GM21447 (cell line): Measurements from ENCODE around the gene CAVIN2.

Experiments used
- ATAC-seq: cut with Tn5 transposase; IDR thresholded peaks from one replicate; pipeline ENCODE4 v1.9.1; 2021; ENCODE audit not compliant: unreplicated experiment

CAVIN2 gene

DNA sequence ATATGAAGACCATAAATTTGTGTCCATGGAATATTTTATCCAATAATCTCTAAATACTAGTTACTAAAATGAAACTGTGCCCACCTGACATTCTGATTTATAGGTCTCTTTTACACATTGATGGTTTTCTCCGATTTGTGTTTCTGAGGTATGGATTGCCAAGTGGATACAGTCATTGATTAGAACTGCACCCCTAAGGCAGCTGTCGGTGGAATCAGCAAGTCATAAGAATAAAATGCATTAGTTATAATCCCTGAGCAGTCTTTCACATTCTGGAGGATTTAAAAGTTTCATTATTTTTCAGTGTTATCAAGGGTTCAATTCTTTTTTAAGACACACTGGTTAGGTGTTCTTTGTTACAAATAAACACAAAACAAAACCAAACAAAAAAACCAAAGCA, 6.0 kb downstream of the CAVIN2 start:
- ATAC-seq: no peak

GRCh38 chr2:191839918-191840804, 6.7 kb downstream of the CAVIN2 start:
- ATAC-seq: no peak

GRCh38 chr2:191838526-191838925, 8.4 kb downstream of the CAVIN2 start:
- ATAC-seq: no peak

DNA sequence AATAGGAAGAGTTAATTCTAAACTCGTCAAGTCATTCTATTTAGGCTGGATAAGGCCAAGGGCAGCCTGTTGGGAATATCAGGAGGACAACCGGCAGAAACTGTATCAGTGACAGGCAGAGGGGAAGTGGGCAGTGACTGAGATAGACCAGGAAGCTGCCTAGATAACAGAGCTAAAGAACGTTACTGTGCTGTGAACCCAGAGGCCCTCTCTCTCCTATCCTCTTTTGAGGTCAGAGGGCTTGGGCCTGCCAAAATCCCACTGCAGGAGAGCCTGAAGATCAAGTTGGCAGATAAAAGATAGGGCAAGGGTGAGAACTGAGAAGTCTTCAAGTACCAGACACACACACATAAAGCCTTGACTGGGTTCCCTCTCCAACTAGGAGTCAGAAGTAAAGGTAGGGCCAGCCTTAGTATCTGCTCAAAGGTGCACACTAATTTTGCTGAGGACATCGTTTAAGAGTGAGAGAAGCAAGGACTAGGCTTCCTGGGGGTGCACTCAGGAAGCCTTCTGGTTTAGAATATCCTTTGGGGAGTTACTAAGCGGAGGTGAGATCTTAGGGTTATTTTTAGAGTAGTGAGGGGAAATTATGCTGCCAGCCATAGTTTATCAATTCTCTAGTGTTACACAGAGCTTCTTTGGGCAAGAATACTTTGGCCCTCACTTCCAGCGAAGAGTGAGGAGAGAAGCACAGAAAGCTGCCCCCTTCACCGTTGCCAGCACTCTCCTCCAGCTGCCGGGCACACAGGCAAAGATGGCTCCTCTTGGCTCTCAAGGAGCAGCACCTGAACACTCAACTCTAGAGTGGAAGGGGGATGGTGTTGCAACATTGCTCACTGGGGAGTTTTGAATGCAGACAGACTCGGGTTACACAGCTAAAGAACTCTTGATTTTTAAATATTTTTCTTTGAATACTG, 9.8 kb downstream of the CAVIN2 start:
- ATAC-seq: no peak

DNA sequence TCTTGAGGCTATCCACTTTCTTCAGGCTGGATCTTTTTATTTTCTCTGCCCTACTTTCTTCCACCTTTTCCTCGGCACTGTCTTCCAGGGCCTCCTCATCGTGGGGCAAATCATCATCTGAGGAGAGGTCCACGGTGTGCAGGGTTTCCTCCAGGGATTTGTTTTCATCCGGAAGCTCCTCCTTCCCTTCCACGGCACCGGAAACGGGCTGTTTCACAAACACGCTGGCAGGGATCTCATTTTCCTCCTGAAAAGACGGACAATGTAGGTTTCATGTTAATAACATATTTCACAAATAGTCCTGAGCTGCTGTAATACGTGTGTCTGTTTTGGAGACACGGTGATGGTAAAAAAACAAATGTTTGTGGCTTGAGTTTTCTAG, 10.4 kb downstream of the CAVIN2 start:
- ATAC-seq: no peak

- no peak for ATAC-seq
Measured at GRCh38 chr2:191835539-191836350, 11.1 kb downstream of the CAVIN2 start.

- ATAC-seq: no peak
Measured at GRCh38 chr2:191835100-191835499, 11.8 kb downstream of the CAVIN2 start.

- ATAC-seq: no peak
Measured at GRCh38 chr2:191833356-191833755, 13.5 kb downstream of the CAVIN2 start.

DNA sequence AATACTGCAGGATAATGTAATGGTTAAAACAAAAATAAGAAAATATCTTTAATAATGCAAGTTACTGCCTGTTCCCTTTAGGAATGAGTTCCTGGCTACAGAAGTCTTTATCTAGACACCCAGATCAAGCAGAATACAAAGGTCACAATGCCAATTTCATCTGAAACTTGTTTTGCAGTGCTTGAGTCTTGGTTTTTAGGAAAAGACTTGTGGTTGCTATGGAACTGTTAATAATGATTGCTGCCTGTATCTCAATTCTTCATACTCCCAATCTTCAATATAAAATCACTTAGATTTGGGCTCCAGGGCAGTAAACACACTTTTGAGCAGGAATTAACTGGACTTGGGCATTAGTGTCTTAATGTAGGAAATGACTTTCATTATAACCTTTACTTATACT, 14.2 kb downstream of the CAVIN2 start:
- ATAC-seq: no peak

DNA sequence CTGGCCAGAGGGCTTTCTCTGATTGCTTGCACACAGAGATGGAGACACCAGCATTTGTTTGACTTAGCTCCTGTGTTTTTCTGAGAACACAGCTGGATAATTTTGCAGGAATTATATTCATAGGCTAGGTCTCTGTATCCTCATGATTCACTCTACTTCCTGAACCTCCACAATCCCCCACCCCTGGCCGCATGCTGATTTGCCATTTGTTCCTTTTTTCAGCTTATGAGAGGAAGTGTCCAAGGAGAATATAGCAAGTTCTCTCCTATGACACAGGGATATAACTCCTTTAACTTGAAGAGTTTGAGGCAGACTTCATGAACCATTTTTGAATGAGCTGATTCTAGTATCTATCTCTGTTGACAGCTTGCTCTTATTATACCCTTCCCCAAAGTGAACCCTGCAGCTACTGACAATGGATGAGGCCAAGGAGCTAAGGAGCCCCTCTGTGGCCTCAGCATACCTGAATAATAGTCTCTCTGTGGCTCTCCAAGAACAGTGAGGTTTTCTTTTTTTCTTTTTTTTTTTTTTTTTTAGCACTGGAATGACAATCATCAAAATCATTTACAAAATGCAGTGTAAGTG, 15.4 kb downstream of the CAVIN2 start:
- ATAC-seq: no peak

DNA sequence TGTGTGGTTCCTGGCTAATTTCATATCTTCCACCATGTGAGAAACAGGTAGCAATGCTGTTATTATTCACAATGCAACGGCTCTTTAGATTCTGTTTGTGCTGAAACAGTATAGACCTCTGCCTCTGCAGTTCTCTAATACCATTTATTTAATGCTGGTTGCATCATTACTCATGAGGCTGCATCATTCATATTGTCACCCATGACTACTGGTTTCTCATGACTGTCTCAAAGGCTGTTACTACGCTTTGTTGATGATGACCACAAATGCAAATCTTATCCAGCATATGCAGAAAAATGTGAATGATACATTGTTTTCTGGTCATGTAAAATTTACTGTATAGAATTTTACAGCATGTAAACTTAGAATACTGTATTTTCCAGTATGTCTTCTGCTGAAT, 22.5 kb downstream of the CAVIN2 start:
- no peak for ATAC-seq

DNA sequence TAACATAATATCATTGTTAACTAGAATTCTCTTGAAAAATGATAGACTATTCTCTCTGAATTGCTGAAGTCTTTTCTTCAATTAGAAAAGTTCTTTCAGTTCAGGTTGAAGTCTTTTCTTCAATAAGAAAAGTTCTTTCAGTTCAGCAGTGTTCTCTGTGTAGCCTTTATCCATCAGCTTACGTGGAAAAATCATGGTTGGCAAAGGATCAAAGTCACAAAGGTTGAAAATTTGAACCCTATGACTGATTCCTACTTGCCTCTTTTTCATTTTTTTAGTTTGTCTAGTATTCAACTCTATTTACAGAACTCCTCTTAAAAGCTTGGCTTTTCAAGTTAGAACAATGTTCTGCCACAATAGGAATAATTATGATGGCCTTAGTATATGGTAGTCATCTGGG, 25.8 kb downstream of the CAVIN2 start:
- no peak for ATAC-seq

GRCh38 chr2:191818725-191819350, 28.1 kb downstream of the CAVIN2 start:
- ATAC-seq: no peak

- no peak for ATAC-seq
Measured at GRCh38 chr2:191818133-191818532, 28.8 kb downstream of the CAVIN2 start.

- ATAC-seq: no peak
Measured at GRCh38 chr2:191815010-191815409, 31.9 kb downstream of the CAVIN2 start.

GRCh38 chr2:191813943-191814342, 32.9 kb downstream of the CAVIN2 start:
- ATAC-seq: no peak

DNA sequence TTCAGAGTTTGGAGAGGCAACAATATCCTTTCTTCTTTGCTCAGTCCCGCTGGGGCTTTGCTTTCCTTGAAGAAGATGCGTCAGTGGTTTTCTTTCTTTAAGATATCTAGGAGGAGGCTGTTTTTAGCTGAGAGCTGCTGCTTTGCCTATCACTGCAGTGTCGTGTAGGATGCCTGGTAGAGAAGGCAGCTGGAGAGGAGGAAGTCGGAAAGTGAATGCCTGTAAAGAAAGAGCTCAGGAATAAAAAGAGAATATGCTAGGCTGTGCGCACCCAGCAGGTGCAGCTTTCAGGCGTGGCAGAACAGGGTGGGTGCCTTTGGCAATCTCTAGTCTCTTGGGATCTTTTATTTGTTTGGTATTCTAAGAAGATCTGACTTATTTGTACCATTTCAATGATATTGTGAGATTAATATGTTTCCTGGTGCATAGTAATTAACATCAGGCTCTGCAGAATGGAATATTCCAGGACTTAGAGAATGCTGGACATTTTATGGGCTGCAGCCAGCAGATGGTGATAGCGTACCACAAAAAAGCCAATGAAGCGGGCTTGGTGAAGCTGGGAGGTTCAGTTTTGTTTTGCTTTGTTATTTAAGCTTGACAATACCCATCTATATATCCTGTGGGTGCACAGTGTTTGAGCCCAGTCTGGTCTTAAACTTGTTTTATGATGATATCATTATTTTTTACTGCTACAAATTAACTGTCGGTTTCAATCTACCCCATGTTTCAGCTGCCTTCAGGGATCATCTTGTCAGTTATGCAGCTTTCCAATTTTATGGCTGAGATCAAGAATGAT, 34.9 kb downstream of the CAVIN2 start:
- ATAC-seq: peak; percentile 85

DNA sequence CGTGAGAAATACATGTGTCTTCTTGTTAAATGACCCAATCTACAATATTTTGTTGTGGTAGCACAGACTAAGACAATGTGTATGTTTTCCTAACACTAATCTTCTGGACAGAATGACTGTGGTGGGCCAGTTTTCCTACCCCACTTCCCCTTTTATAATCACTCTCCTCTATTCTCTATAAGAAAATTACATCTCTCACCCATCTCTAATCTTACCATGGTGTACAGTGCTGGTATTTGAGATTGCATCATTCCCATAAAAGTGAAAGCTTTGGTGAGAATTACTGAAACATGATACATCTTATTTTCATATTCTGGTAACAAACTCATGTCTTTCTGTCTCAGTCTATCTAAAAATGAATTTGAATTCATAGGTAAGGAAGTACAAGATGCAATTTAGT, 40.5 kb downstream of the CAVIN2 start:
- ATAC-seq: no peak

- ATAC-seq: no peak
Measured at GRCh38 chr2:191804766-191805165, 42.1 kb downstream of the CAVIN2 start.

DNA sequence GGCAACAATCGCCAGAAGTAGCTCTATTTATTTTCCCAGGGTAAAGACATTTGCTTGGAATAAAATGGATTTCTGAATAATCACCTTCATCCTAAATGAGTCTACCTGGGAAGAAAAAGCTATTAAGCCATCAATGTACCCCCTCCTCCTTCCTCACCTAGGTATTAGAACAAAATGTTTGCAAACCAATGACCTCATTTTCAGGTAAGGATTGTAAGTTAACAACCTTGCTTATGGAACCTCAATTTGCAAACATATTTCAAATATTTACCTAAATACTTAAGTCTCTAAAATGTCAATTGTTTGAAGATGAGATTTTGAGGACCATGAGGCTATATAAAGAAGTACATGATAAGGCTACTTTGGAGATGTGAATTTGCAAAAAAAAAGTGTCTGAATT, 43.9 kb downstream of the CAVIN2 start:
- ATAC-seq: no peak
